Cardiac septum (tissue), 1 donor: ENCODE results near the gene RANBP6. TPM values are rescaled to one million over a fixed set of nuclear protein-coding genes. Genes with fewer than 3 reads are reported as not detected.
"Not testable (repeated sequence)": the region's sequence is repeated elsewhere in the genome, so short reads cannot be mapped to it uniquely, and the experiment has no call there.

ENCODE experiments used
- DNase-seq: peaks from one replicate; pipeline ENCODE4 v3.0.0-alpha.2; 2020; ENCODE audit warnings: low spot score
- intact Hi-C: fragments of 100-400 bp; cut with DNase I; formaldehyde crosslinking; loops from one replicate; pipeline ENCODE4 v1.14.0; 2022
- long read RNA-seq: library from polyadenylated mRNA; unstranded; transcript quantifications from one replicate; pipeline ENCODE4 v2.0.0, GENCODE V29; 2021
- total RNA-seq: library from RNA; stranded (reverse); fragmentation: NEBNext Ultra II Directional; extraction: Animal tissue kit (Norgen Biotek cat#: 25700); gene quantifications from one replicate; pipeline ENCODE4 v1.2.1, GENCODE V29; 2021
- donor health status: DM: no; HTN: no; CAD: no.

RANBP6 gene
- 21.6 TPM for total RNA-seq
- long read RNA-seq, full-length matches to known transcripts: 34 of 34 reads
- long read RNA-seq, partial matches to known transcripts: 0 of 34 reads
- long read RNA-seq, other reads (novel, unspliced or antisense): 0 of 34 reads

DNA sequence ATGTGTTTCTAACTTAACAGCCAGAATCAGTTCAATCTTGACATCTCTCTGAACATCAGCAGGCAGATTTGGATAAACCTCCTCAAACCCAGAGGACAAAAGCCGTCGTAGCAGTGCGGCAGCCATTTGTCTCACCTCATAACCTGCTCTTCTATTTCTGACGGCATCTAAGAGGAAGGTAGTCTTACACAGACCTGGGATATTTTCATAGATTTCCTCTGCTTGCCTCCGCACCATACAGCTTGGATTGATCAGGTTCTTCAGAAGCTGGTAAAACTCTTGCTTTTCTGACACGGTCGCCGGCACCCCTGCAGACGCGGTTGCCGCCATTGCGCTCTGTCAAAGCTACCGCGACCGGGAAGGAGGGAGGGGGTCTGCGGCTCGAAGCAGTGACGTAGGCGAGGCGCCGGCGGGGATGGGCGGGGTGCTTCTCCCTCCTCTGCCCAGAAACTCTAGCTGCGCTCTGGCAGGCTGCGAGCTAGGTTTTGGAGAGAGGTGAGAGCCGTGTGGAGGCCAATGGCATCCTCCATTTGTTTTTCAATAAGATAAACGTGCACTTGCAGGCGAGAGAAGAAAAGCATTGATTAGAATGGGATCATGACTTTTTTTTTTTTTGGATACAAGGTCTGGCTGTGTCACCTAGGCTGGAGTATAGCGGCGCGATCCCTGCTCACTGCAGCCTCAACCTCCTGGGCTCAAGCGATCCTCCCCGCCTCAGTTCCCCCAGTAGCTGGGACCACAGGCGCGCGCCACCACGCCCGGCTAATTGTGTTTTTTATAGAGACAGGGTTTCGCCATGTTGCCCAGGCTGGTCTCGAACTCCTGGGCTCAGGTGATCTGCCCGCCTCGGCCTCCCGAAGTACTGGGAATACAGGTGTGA is at the start of gene RANBP6:
Gene RANBP6, minus strand, starts transcription at position 347 of the 880 bp plus-strand sequence. Its CDS starts 17 bp downstream, at position 330.
- intact Hi-C loops: no loop called here
- DNase-seq: peak; percentile 96

DNA sequence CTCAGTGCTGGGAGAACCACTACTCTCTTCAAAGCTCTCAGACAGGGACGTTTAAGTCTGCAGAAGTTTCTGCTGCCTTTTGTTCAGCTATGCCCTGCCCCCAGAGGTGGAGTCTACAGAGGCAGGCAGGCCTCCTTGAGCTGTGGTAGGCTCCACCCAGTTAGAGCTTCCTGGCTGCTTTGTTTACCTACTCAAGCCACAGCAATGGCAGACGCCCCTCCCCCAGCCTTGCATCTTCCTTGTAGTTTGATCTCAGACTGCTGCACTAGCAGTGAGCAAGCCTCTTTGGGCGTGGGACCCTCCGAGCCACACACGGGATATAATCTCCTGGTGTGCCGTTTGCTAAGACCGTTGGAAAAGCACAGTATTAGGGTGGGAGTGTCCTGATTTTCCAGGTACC is 47.7 kb upstream of the RANBP6 start:
- DNase-seq, intact Hi-C loops: not testable (repeated sequence)

DNA sequence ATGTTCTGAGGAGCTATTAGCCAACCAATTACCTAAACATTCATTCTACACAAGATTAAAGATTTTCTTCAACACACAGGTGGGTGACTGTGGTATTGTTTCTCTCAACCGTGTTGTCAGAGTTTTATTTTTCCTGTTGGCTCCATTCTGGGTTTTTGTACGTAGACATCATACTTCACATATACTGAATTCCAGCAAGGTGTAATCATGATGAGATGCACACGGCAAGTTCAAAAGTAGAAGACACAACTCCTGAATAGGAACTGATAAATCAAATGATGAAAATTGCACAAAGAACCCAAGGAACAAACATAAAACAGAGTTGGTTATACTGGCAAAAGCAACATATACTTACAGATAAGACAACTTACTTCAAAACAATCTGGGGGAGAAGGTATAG is 40.2 kb upstream of the RANBP6 start:
- intact Hi-C loops: loop anchor here (2.0 kb wide), 2 partner anchors 169 to 249 kb away; no protein-coding TSS in a partner anchor
- DNase-seq: no peak

DNA sequence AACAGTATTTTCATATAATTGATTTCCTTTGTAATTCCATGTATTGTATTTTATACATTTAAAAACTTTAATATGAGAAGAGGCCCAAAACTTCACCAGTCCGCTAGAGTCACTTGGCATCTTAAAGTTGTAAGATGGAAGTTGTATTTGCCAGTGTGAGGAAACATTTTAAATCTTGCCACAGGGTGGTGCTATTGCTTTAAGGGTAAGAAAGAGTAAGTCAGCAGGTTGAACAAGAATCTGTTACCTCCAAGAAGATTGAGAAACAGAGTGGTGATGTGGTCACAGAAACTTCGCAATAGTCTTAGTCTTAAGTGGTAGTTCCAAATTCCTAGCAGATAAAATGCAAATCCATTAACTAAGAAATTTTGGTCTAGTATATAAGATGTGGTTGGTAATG is 39.8 kb upstream of the RANBP6 start:
- intact Hi-C loops: loop anchor here (2.0 kb wide), 2 partner anchors 168 to 250 kb away; no protein-coding TSS in a partner anchor

DNA sequence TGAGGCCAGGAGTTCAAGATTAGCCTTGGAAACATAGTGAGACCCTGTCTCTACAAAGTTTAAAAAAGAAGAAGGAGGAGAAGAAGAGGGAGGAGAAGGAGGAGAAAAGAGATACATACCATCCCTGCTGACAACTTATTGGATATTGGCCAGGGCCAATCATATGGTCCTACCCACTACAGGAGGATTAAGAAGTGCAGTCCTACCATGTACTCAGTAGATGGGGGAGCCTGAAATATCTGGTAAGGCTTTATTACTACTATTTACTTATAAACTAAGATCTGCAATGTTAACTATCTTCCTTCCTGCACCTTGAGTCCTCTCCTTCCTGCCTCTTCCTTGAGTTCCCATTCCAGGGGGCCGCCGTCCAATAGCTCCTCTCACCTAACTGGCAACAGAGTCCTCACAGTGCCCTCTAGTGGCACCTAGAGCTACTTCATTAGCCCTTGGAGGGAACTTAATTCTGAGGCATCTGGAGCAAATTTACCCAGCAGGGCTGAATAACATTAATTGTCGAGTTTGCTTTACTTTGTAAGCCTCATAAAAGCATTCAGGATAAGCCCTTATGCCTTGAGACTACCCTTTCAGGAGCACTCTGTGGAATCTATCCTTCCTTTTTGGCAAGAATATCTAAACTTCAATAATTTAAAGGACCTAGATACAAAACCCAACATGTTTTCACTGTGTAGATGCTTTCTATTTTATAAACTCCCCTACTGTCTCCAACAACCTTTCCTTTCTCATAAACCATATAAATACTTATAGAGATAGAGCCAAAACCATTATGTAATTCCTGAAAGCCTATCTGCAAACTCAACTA is 39.1 kb upstream of the RANBP6 start:
- DNase-seq: no peak
- intact Hi-C loops: loop anchor here (2.0 kb wide), 2 partner anchors 168 to 250 kb away; no protein-coding TSS in a partner anchor

More for the DNA sequence above, 39.8 kb upstream of the RANBP6 start:
- no peak for DNase-seq

DNA sequence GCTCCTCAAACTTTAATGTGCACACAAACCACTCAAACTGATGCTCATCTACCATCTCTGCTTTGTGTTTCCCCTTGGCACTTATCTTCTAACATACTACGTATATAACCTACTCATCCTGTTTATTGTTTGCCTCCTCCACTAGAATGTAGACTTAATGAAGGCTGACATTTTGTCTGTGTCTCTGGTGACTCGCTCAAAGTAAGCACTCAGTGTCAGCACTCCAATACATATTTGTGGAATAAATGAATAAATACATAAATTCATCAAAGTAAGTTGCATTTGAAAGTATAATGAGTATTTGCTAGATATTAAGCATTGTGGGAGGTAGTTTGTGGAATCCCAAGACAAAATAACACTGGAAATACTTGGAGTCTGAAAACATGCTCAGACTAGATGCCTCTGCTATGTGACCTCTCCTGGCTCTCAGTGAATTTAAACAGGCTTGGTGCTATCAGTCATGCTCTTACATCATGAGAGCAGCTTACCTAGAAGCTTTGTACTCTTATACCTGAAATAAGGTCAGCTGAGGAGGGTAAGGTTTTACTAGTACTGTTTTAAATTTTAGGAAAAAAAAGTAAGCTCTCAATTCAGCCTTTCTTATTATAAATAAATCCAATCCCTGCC is 37.0 kb upstream of the RANBP6 start:
- intact Hi-C loops: no loop called here
- DNase-seq: no peak

DNA sequence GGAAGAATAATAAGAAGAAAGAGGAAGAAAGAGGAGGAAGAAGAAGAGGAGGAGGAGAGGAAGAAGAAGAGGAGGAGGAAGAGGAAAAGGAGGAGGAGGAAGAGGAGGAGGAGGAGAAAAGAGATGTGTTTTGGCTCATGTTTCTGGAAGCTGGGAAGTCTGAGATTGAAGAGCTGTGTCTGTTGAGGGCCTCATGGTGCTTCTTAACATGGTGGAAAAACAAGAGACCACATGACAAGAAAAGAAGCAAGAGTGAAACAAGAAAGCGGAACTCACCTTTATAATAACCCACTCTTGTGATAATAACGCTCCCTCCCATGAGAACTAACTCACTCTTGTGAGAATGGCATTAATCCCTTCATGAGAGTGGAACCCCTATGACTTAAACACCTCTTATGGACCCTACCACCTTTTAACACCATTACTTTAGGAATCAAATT is 36.1 kb upstream of the RANBP6 start:
- intact Hi-C loops: no loop called here
- no peak for DNase-seq

DNA sequence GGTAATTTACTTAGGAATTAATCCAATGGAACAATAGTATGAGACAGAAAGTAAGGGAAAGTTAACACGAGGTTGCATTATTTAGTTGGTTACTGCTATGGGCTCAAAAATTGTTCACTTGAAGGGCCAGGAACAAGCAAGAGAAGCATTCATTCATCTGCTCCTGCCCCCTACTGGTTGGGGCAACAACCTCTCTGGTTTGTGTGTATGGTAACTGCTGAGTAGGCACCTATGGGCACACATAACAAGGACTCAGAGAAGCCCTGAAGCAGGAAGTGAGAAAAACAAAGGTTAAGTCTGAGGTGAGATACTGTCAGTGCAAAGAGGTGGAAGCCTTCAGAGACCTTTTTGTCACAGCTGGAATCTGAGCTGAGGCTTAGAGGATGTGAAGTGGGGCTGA is 34.4 kb upstream of the RANBP6 start:
- intact Hi-C loops: no loop called here
- DNase-seq: no peak

DNA sequence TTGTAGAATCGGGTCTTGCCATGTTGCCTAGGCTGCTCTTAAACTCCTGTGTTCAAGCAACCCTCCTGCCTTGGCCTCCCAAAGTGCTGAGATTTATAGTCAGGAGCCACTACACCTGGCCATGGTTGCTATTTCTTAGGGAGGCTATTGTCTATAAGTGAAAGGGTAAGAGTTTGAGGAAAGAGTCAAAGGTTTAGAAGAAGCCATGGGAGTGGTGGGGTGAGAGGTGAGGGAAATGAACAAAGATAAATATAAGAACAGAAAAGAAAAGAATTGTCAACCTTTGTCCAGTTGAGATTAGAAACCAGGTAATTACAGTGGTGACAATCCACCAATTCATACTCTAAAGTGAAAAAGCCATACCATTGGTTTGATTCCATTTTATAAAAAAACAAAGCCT is 32.6 kb upstream of the RANBP6 start:
- no peak for DNase-seq
- intact Hi-C loops: no loop called here

DNA sequence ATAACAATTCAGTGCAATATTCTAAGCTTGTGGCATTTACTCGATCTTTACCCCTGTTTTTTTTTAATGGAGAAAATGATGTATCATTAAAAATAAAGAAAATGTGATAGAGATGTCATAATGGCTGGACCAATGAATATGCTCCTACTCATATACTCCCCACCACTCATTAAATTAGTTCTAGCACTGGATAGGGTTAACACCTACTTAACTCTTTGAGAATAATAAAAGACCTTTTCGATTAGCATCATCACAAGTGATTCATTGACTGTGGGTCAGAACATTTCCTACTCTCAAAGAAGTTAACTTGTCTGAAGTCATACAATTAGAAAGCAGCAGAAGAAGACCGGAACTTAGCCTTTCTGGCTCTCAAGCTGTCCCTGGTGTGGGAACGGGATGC is 31.6 kb upstream of the RANBP6 start:
- DNase-seq: no peak
- intact Hi-C loops: no loop called here

DNA sequence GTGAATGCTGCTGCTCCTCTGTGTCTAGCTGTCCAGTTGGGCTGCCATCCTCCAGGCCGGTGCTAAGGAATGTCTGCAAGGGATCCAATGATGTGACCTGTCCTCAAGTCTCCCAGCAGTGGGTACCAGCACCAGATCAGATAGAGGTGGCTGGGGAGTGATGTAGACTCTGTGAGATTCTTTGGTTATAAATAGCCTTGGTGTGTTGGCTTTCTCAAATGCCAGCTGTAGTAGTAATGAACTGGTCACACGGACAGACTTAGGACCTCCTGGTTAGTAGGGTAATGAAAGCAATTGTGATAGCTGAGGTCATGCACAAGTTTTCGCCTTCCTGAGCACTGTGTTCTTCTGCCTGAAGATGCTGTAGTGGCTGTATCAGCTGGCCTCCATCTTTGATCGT is 29.9 kb upstream of the RANBP6 start:
- intact Hi-C loops: no loop called here
- DNase-seq: no peak

DNA sequence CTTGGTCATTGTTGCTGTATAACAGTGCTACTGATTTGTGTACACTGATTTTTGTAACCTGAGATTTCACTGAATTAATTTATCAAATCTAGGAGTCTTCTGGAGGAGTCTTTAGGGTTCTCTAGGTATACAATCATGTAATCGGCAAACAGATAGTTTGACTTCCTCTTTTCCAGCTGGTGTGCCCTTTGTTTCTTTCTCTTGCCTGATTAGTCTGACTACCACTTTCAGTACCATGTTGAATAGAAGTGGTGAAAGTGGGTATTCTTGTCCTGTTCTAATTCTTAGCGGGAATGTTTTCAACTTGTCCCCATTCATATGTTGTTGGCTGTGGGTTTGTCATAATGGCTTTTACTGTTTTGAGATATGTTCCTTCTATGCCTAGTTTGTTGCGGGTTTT is 24.7 kb upstream of the RANBP6 start:
- intact Hi-C loops: no loop called here

DNA sequence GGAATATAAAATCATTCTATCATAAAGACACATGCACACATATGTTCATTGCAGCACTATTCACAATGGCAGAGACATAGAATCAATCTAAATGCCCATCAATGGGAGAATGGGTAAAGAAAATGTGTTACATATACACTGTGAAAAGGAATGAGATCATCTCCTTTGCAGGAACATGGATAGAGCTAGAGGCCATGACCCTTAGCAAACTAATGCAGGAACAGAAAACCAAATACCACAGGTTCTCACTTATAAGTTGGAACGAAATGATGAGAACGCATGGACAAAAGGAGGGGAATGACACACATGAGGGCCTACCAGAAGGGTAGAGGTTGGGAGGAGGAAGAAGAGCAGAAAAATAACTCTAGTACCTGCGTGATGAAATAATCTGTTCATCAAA is 21.0 kb upstream of the RANBP6 start:
- no peak for DNase-seq
- intact Hi-C loops: no loop called here

More for the DNA sequence above, 24.7 kb upstream of the RANBP6 start:
- no peak for DNase-seq

DNA sequence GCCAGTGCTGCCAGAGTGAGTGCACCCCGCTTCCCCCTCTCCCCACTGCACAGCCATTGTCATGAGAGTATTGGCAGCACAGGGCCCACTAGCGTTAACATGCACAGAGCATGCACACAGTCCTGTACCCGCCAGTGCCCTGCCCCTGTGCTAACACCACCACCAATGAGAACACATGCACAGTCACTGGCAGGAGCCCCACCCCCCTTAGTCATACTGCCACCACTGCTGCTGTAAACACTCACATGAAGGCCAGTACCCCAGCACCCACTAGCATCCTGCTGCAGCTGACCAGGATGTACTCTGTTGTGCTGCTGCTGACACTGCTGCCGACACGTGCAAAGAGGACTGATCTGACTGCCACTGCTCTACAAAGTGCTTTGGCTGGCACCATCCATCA is 19.5 kb upstream of the RANBP6 start:
- intact Hi-C loops: no loop called here
- no peak for DNase-seq

DNA sequence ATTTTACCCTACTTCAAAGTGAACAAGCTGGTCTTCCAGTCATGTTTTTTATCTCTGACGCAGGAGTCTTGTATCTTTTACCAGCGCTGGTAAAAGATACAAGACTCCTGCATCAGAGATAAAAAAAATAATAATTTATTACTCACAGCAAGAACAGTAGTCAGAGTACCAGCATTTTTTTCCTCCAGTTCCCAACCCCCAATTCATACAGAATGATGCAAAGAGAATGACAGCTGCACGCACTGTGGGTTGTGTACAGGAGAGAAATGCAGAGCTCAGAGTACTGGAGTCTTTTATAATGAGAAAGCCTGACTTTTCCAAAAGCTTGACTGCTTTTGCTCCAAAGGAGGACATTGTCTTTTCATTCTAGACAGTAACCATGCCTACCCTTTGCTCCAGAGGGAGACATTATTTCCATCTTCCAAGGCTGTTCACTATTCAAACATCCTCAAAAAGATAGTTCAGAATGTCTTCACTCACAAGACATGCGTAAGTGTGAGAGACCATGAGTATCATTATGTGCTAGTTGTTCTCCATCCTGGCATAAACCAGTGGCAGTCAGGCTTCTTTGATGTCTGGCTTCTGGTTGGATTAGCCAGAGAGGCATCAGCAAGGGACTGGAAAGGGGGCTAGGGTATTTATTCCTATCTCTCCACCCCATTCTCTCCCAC is 14.3 kb upstream of the RANBP6 start:
- intact Hi-C loops: no loop called here
- no peak for DNase-seq

DNA sequence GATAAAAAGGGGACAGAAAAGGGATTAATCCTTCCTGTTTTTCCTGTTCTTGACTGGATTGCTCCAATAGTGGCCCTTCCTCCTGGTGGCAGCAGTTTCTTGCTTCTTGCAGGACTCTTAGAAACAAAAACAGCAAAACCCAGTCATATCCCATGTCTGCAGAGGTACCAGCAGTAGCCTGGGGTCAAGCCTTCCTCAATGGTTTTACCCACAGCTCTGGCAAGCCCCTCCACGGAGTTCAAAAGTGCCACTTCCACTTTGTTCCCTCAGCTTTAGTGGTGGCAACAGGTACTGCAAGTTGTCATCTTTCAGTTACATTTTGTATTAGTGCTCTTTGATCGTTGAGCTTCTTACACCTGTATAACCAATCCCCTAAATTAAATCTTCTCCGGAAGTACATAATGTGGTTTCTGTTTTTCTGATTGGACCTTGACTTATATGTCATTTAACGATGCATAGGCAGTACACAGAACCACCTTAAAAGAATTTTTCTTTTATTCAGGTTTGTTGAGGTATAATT is 8.7 kb upstream of the RANBP6 start:
- intact Hi-C loops: no loop called here
- no peak for DNase-seq

DNA sequence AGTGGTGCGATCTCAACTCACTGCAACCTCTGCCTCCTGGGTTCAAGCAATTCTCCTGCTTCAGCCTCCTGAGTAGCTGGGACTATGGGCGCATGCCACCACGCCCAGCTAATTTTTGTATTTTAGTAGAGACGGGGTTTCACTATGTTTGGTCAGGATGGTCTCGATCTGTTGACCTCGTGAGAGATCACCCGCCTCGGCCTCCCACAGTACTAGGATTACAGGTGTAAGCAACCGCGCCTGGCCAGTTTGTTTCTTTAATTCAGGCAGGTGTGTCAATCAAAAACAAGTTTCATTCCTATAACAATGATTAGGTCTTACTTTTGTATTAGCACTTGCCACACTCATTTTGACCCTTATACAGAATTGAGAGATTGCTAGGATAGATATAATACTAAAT is 1.6 kb upstream of the RANBP6 start:
- DNase-seq, intact Hi-C loops: not testable (repeated sequence)

DNA sequence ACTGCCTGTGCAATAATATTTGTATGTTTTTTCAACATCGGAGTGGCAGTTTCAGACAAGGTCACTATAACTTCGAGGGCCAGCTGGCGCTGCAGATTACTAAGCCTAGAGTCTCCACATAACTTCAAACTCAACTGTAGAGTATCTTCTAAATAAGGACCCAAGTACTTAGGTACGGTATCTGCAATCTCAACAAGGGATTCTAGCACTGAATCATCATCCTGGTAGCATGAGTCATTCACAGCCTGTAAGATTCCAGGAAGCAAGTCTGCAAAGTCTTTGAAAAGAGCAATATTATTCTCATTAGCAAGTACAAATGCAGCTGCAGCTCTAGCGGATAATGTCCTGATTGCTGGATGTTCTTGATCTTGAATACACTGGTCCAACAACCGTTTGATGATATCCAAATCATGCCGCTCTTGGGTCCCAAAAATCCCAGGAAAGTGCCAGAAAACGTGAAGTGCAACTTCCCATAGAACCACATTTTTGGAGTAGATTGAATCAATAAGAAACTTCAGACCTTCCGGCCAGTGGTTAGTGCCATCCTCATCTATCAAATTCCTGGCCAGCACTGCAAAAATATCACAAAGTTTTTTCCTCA is 654 bp downstream of the RANBP6 start:
- no peak for DNase-seq
- intact Hi-C loops: no loop called here
